ENCODE results near the gene NANOS1.

The NANOS1 gene

GRCh38 chr10:119079599-119080520, 50.3 kb downstream of the NANOS1 start:
- Histone ChIP-seq H3K4me1 (ENCODE audit: insufficient read depth, low read length) (peaks cover 54% of the 10 kb centered on the region), H2AFZ (ENCODE audit: low read depth, low read length) (peak overlapping the region; percentile 57)

DNA sequence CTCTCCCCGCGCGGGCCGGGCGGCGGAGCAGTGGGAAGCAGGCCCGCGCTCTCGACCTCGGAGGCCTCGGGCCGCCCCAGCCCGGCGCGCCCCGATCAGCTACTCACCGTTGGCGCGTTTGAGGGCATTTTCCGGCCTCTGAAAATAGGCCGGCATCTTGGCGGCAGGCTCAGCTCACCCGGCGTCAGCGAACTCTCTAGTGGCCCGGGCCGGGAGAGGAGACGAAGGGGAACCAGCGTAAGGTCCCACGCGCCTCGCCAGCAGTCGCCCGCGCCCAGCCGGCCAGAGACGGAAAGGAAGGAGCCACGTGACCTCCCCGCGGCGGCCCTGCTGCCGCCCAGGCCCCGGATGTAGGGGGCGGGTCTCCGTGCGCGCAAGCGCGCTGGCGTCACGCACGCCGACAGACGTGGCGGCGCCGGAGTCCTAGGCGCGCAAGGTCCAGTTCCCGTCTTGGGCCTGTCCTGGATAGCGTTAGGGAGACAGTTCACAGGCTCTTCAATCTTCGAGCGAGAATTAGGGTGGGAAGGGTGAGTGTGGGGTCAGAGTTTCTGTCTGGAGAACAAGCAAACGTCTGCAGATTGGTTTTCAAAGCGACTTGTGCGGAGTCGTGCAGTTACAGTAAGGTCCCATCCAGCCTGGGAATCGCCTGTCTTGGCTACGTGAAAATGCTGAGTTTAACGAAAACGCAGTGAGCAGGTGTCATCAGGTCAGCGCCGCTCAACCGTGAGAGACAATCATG, 51.2 kb downstream of the NANOS1 start, which contains the start of gene EIF3A:
TSS of gene EIF3A (minus strand) at position 297 of the 739 bp plus-strand sequence. CDS start at position 156, 141 bp downstream.
- Histone ChIP-seq H3K4me1 (ENCODE audit: insufficient read depth, low read length) (peaks cover 49% of the 10 kb centered on the region), H3K9me3 (ENCODE audit: insufficient read depth, low read length, severe bottlenecking) (no peaks in the 10 kb centered on the region), H3K4me2 (ENCODE audit: insufficient read depth, low read length) (peak within 1 kb of the TSS; percentile 75), H3K4me3 (ENCODE audit: low read depth in 1 of 2, low read length in 2 of 2) (peak within 1 kb of the TSS; percentile 63 to 99), H2AFZ (ENCODE audit: low read depth, low read length) (peak within 1 kb of the TSS; percentile 69), H4K20me1 (ENCODE audit: insufficient read depth, low read length) (peaks cover 44% of the 10 kb centered on the region), H3K79me2 (ENCODE audit: insufficient read depth, low read length) (peaks cover 62% of the 10 kb centered on the region), H3K27ac (ENCODE audit: low read length) (peak within 1 kb of the TSS; percentile 84), H3K36me3 (ENCODE audit: insufficient read depth, low read length) (peaks cover 37% of the 10 kb centered on the region), H3K27me3 (ENCODE audit: insufficient read depth, low read length, poor library complexity) (no peaks in the 10 kb centered on the region), H3K9ac (ENCODE audit: low read depth, low read length) (peak within 1 kb of the TSS; percentile 94)
- TF ChIP-seq EZH2 (IDR thresholded peaks at IDR 0.05; ENCODE audit: borderline replicate concordance, low read depth, low read length, severe bottlenecking) (no peak), CTCF (IDR thresholded peaks at IDR 0.05; ENCODE audit: borderline replicate concordance, extremely low read depth, low read length, poor library complexity, severe bottlenecking) (peak; percentile 17)
- ATAC-seq (ENCODE audit: insufficient read depth, low read depth) (peak; percentile 80), DNase-seq (peak; percentile 91)

More at GRCh38 chr10:119079599-119080520, 50.3 kb downstream of the NANOS1 start:
- Histone ChIP-seq H3K4me3 (ENCODE audit: low read depth in 1 of 2, low read length in 2 of 2) (peak overlapping the region; percentile 63 to 99), H3K4me2 (ENCODE audit: insufficient read depth, low read length) (peak overlapping the region; percentile 75), H4K20me1 (ENCODE audit: insufficient read depth, low read length) (peaks cover 50% of the 10 kb centered on the region), H3K36me3 (ENCODE audit: insufficient read depth, low read length) (peaks cover 41% of the 10 kb centered on the region), H3K79me2 (ENCODE audit: insufficient read depth, low read length) (peaks cover 71% of the 10 kb centered on the region), H3K27me3 (ENCODE audit: insufficient read depth, low read length, poor library complexity) (no peaks in the 10 kb centered on the region), H3K27ac (ENCODE audit: low read length) (peak overlapping the region; percentile 84), H3K9ac (ENCODE audit: low read depth, low read length) (peak overlapping the region; percentile 94), H3K9me3 (ENCODE audit: insufficient read depth, low read length, severe bottlenecking) (no peaks in the 10 kb centered on the region)
- DNase-seq (peak; percentile 71), ATAC-seq (ENCODE audit: insufficient read depth, low read depth) (peak; percentile 71)
- TF ChIP-seq CTCF (IDR thresholded peaks at IDR 0.05; ENCODE audit: borderline replicate concordance, extremely low read depth, low read length, poor library complexity, severe bottlenecking), result peak; percentile 2
- TF ChIP-seq EZH2 (IDR thresholded peaks at IDR 0.05; ENCODE audit: borderline replicate concordance, low read depth, low read length, severe bottlenecking), result no peak

All from DND-41 (cell line).